Measurements from ENCODE around the gene MRPL17. TPM values are rescaled to one million over a fixed set of nuclear protein-coding genes. Genes with fewer than 3 reads are reported as not detected.

MRPL17 gene
- total RNA-seq, 3 donors from 2014 or later: 16.8 to 25.2 (median 18.9) TPM

- Histone ChIP-seq H3K9me3 (no peaks in the 10 kb centered on the region), H3K4me1 (no peaks in the 10 kb centered on the region), H3K27me3 (no peaks in the 10 kb centered on the region), H3K27ac (no peak overlapping the region), H3K4me3 (no peak overlapping the region), H3K36me3 (no peaks in the 10 kb centered on the region)
- no peak for DNase-seq (ENCODE audit: low spot score in 2 of 2)
- TF ChIP-seq POLR2A (IDR thresholded peaks at IDR 0.05) (no peak), CTCF (IDR thresholded peaks at IDR 0.05) (no peak), POLR2AphosphoS5 (IDR thresholded peaks at IDR 0.05) (no peak)
- intact Hi-C loops (cut with DNase I; ENCODE audit: low total_unique reads): no loop called here
Measured at GRCh38 chr11:6673523-6674218, 9.5 kb downstream of the MRPL17 start.

- H3K9me3 ChIP-seq: no peaks in the 10 kb centered on the region
- no peak overlapping the region for H3K4me3 ChIP-seq
- H3K36me3 ChIP-seq: no peaks in the 10 kb centered on the region
- intact Hi-C loops (cut with DNase I; ENCODE audit: low total_unique reads): no loop called here
- DNase-seq (ENCODE audit: low spot score in 2 of 2): no peak
- no peak for TF ChIP-seq CTCF (IDR thresholded peaks at IDR 0.05)
- no peak for TF ChIP-seq POLR2AphosphoS5 (IDR thresholded peaks at IDR 0.05)
- no peak for TF ChIP-seq POLR2A (IDR thresholded peaks at IDR 0.05)
- no peaks in the 10 kb centered on the region for H3K27me3 ChIP-seq
- no peaks in the 10 kb centered on the region for H3K4me1 ChIP-seq
- H3K27ac ChIP-seq: no peak overlapping the region
Measured at GRCh38 chr11:6671991-6672390, 11.1 kb downstream of the MRPL17 start.

GRCh38 chr11:6670202-6670830 is 12.8 kb downstream of the MRPL17 start:
- Histone ChIP-seq H3K27ac (no peak overlapping the region), H3K36me3 (no peaks in the 10 kb centered on the region), H3K9me3 (no peaks in the 10 kb centered on the region), H3K4me1 (no peaks in the 10 kb centered on the region), H3K27me3 (no peaks in the 10 kb centered on the region), H3K4me3 (no peak overlapping the region)
- intact Hi-C loops (cut with DNase I; ENCODE audit: low total_unique reads): no loop called here
- no peak for TF ChIP-seq POLR2A (IDR thresholded peaks at IDR 0.05)
- TF ChIP-seq POLR2AphosphoS5 (IDR thresholded peaks at IDR 0.05): no peak
- no peak for TF ChIP-seq CTCF (IDR thresholded peaks at IDR 0.05)
- no peak for DNase-seq (ENCODE audit: low spot score in 2 of 2)

- DNase-seq (ENCODE audit: low spot score in 2 of 2): no peak
- intact Hi-C loops (cut with DNase I; ENCODE audit: low total_unique reads): no loop called here
- H3K36me3 ChIP-seq: no peaks in the 10 kb centered on the region
- TF ChIP-seq CTCF (IDR thresholded peaks at IDR 0.05) (peak; percentile 24 to 55 (median 36)), POLR2AphosphoS5 (IDR thresholded peaks at IDR 0.05) (no peak)
- H3K27ac ChIP-seq: no peak overlapping the region
- no peak overlapping the region for H3K4me3 ChIP-seq
- no peaks in the 10 kb centered on the region for H3K27me3 ChIP-seq
- H3K9me3 ChIP-seq: no peaks in the 10 kb centered on the region
- no peaks in the 10 kb centered on the region for H3K4me1 ChIP-seq
Measured at GRCh38 chr11:6667733-6668374, 15.3 kb downstream of the MRPL17 start.

Data from breast epithelium (tissue), 4 donors.